Tibial nerve (tissue), 3 donors: ENCODE results near the gene PKHD1.

ENCODE experiments used
- CTCF ChIP-seq, 5 experiments: fragments of 200-600 bp in 3 of 5; fragments of 450-650 bp in 2 of 5; sonication (generic) in 3 of 5; IDR thresholded peaks; one replicate each; pipeline ENCODE4 v1.5.1; 2016 to 2019; ENCODE audit warnings: antibody characterized with exemption in 5 of 5, mild to moderate bottlenecking in 3 of 5, moderate library complexity in 2 of 5
- POLR2A ChIP-seq, 2 donors: fragments of 450-650 bp; IDR thresholded peaks; one replicate each; pipeline ENCODE4 v1.6.1; 2017; ENCODE audit warnings: antibody characterized with exemption in 2 of 2, mild to moderate bottlenecking in 2 of 2, moderate library complexity in 2 of 2

- TF ChIP-seq POLR2A (IDR thresholded peaks at IDR 0.05) (no peak), CTCF (IDR thresholded peaks at IDR 0.05) (no peak)
These were observed 268.8 kb downstream of the PKHD1 start for GRCh38 chr6:51818520-51819022.
